Psoas muscle (tissue), 8 donors: ENCODE measurements around the gene SULT6B1. TPM values are rescaled to one million over a fixed set of nuclear protein-coding genes. Genes with fewer than 3 reads are reported as not detected.

Experiments used
- ATAC-seq, 4 donors: fragments of 200-7000 bp; cut with Tn5 transposase; one replicate each; pipeline ENCODE4 v1.9.1; 2020; ENCODE audit warnings: moderate library complexity in 3 of 4, mild to moderate bottlenecking in 2 of 4
- DNase-seq, 2 donors: peaks; one replicate each; pipeline ENCODE4 v3.0.0-alpha.2; 2020
- H3K27ac ChIP-seq: fragments of 200-600 bp; one replicate; pipeline ENCODE4 v1.8.0; 2022
- H3K27me3 ChIP-seq, 3 donors: fragments of 200-600 bp in 1 of 3; one replicate each; pipeline versions ENCODE4 v1.6.1 to v1.8.0; 2013 to 2022; ENCODE audit warnings: low read length in 2 of 3, mild to moderate bottlenecking in 2 of 3, moderate library complexity in 1 of 3; ENCODE audit not compliant: insufficient read depth in 3 of 3
- H3K36me3 ChIP-seq, 2 donors: fragments of 200-600 bp in 1 of 2; one replicate each; pipeline versions ENCODE4 v1.6.1 to v1.8.0; 2013 to 2022; ENCODE audit warnings: low read depth in 1 of 2, mild to moderate bottlenecking in 1 of 2, moderate library complexity in 1 of 2; ENCODE audit not compliant: insufficient read depth in 1 of 2
- H3K4me1 ChIP-seq: fragments of 200-600 bp; one replicate; pipeline ENCODE4 v1.8.0; 2022
- H3K4me3 ChIP-seq: fragments of 200-600 bp; one replicate; pipeline ENCODE4 v1.8.0; 2022; ENCODE audit warnings: mild to moderate bottlenecking
- H3K9me3 ChIP-seq: fragments of 200-600 bp; one replicate; pipeline ENCODE4 v1.8.0; 2022
- CTCF ChIP-seq: fragments of 200-600 bp; IDR thresholded peaks from one replicate; pipeline ENCODE4 v1.8.0; 2022; ENCODE audit warnings: antibody characterized with exemption
- WGBS, 3 donors: extraction: QIAGEN DNeasy Blood & Tissue Kit; methylation state at CpG; one replicate each; pipeline versions ENCODE4 v1.1.6 to v1.1.7; 2013; 5-methylcytosine and 5-hydroxymethylcytosine counted together
- intact Hi-C, 2 donors: fragments of 100-400 bp; cut with DNase I; formaldehyde crosslinking; loops; one replicate each; pipeline versions ENCODE4 v1.11.0 to v1.14.2; 2022
- polyA plus RNA-seq, 3 donors: library from polyadenylated mRNA; stranded (reverse); fragments of 200-250 nt; gene quantifications; one replicate each; pipeline ENCODE4 v1.2.3, GENCODE V29; 2013
- total RNA-seq, 4 donors: library from RNA; stranded (reverse); fragmentation: NEBNext Ultra II Directional in 2 of 4; extraction: Animal tissue kit (Norgen Biotek cat#: 25700) in 2 of 4; gene quantifications; one replicate each; pipeline versions ENCODE4 v1.2.1 to v1.2.4, GENCODE V29; 2021 to 2023
- donor health status: healthy with polysubstance abuse.
- donor health status: DM: no; HTN: no; CAD: no; lungs with moderate emphysema.
- donor health status: Bipolar disorder and iron deficiency.
- donor health status: healthy.
- donor health status: DM: yes; HTN: yes; CAD: no.
- donor health status: DM: no; HTN: no; CAD: no.
- donor health status: DM: no; HTN: no; CAD: no.
- donor health status: DM: yes; HTN: yes; CAD: no.

Gene SULT6B1
- total and polyA plus RNA-seq, 7 donors = not detected

- H3K27me3 ChIP-seq = peaks cover 0 to 8% (median 0%) of the 10 kb centered on the region in 3 donors
- no peak overlapping the region for H3K4me3 ChIP-seq
- no peaks in the 10 kb centered on the region for H3K9me3 ChIP-seq
- TF ChIP-seq CTCF = no peak
- intact Hi-C loops = no loop called here
- H3K36me3 ChIP-seq = no peaks in the 10 kb centered on the region
- H3K4me1 ChIP-seq = no peaks in the 10 kb centered on the region
- no peak for ATAC-seq
- no peak overlapping the region for H3K27ac ChIP-seq
- WGBS, 3 donors = 95 to 96% (median 96%) methylated on average over 5 of the region's 5 CpGs
- no peak for DNase-seq
Measured at GRCh38 chr2:37180640-37181039, 7.8 kb downstream of the SULT6B1 start.

GRCh38 chr2:37180006-37180639 lies 8.3 kb downstream of the SULT6B1 start:
- no peak for ATAC-seq

GRCh38 chr2:37173741-37174140 lies 14.7 kb downstream of the SULT6B1 start:
- Histone ChIP-seq H3K9me3 (no peaks in the 10 kb centered on the region), H3K27me3 (peaks cover 0 to 8% (median 0%) of the 10 kb centered on the region in 3 donors), H3K36me3 (no peaks in the 10 kb centered on the region), H3K4me3 (no peak overlapping the region), H3K4me1 (no peaks in the 10 kb centered on the region), H3K27ac (no peak overlapping the region)
- intact Hi-C loops = no loop called here
- TF ChIP-seq CTCF = no peak
- ATAC-seq (no peak), DNase-seq (no peak)
- 24 to 58% (median 43%) methylated on average over 1 of the region's 1 CpG for WGBS, 3 donors

More at GRCh38 chr2:37180006-37180639, 8.3 kb downstream of the SULT6B1 start:
- Histone ChIP-seq H3K27ac (no peak overlapping the region), H3K4me3 (no peak overlapping the region), H3K9me3 (no peaks in the 10 kb centered on the region), H3K36me3 (no peaks in the 10 kb centered on the region), H3K4me1 (no peaks in the 10 kb centered on the region), H3K27me3 (peaks cover 0 to 8% (median 0%) of the 10 kb centered on the region in 3 donors)
- WGBS, 3 donors = 46 to 50% (median 46%) methylated on average over 4 of the region's 4 CpGs
- no peak for DNase-seq
- intact Hi-C loops = no loop called here
- no peak for TF ChIP-seq CTCF

- no peaks in the 10 kb centered on the region for H3K9me3 ChIP-seq
- intact Hi-C loops = no loop called here
- ATAC-seq (no peak), DNase-seq (no peak)
- no peak for TF ChIP-seq CTCF
- H3K4me3 ChIP-seq = no peak overlapping the region
- no peaks in the 10 kb centered on the region for H3K27me3 ChIP-seq
- H3K4me1 ChIP-seq = no peaks in the 10 kb centered on the region
- no peak overlapping the region for H3K27ac ChIP-seq
- no peaks in the 10 kb centered on the region for H3K36me3 ChIP-seq
Measured at GRCh38 chr2:37171624-37171950, 16.9 kb downstream of the SULT6B1 start.
